22Rv1 (cell line): ENCODE data around the gene UBE2QL1.

Experiments used
- ZFX ChIP-seq: fragments of 450-650 bp; IDR thresholded peaks from 2 replicates; pipeline ENCODE4 v1.6.1; 2017; ENCODE audit warnings: antibody characterized with exemption, borderline replicate concordance
- TF ChIP-seq, protein P1 (sequence below): fragments of 450-650 bp; IDR thresholded peaks from 2 replicates; pipeline ENCODE4 v1.5.1; 2017; ENCODE audit warnings: mild to moderate bottlenecking

- TF ChIP-seq, protein P1, sequence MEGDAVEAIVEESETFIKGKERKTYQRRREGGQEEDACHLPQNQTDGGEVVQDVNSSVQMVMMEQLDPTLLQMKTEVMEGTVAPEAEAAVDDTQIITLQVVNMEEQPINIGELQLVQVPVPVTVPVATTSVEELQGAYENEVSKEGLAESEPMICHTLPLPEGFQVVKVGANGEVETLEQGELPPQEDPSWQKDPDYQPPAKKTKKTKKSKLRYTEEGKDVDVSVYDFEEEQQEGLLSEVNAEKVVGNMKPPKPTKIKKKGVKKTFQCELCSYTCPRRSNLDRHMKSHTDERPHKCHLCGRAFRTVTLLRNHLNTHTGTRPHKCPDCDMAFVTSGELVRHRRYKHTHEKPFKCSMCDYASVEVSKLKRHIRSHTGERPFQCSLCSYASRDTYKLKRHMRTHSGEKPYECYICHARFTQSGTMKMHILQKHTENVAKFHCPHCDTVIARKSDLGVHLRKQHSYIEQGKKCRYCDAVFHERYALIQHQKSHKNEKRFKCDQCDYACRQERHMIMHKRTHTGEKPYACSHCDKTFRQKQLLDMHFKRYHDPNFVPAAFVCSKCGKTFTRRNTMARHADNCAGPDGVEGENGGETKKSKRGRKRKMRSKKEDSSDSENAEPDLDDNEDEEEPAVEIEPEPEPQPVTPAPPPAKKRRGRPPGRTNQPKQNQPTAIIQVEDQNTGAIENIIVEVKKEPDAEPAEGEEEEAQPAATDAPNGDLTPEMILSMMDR: no peak
- TF ChIP-seq ZFX: no peak
Measured at GRCh38 chr5:6402939-6403338, 45.7 kb upstream of the UBE2QL1 start.
